ENCODE data around the gene WWOX.

DNA sequence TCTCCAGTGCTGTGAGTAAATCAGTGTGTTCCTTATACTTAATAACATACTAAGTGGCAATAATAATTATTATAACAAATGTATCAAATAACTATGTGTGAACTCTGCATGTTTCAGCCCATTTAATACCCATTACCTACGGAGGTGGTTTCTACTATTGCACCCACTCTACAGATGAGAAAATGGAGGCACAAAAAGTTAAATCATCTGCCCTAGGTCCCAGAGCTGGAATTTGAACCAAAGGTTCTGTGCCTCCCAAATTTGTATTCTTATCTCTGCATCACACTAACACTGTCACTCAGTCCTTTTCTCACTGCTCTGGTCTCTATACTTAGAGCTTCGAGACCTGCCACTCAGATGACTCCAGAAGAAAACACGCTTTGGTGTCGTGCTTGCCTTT lies 1084.1 kb downstream of the WWOX start:
- no peak for TF ChIP-seq EZH2 (IDR thresholded peaks at IDR 0.05; ENCODE audit: insufficient read depth, low read length)
- no peak for TF ChIP-seq CTCF (IDR thresholded peaks at IDR 0.05; ENCODE audit: insufficient read depth, low read depth, low read length)
